H9 (cell line): ENCODE data around the gene ISM2. TPM values are rescaled to one million over a fixed set of nuclear protein-coding genes. Genes with fewer than 3 reads are reported as not detected.

ENCODE experiments used
- DNase-seq: peaks from one replicate; pipeline ENCODE4 v3.0.0-alpha.2; 2017
- H2AFZ ChIP-seq: one replicate; pipeline ENCODE4 v1.6.1; 2013; ENCODE audit warnings: mild to moderate bottlenecking, low read length, control low read depth, moderate library complexity
- H2AK5ac ChIP-seq: 2 replicates; pipeline ENCODE4 v1.6.1; 2013; ENCODE audit warnings: low read length, control low read depth, mixed read lengths; ENCODE audit not compliant: insufficient read length
- H2BK120ac ChIP-seq: one replicate; pipeline ENCODE4 v1.6.1; 2013; ENCODE audit warnings: low read depth, mild to moderate bottlenecking, low read length, control low read depth, inconsistent platforms; ENCODE audit not compliant: poor library complexity, severe bottlenecking
- H2BK12ac ChIP-seq: 2 replicates; pipeline ENCODE4 v1.6.1; 2013; ENCODE audit warnings: low read length, control low read depth, mixed read lengths, low read depth; ENCODE audit not compliant: insufficient read length
- H2BK15ac ChIP-seq: 2 replicates; pipeline ENCODE4 v1.6.1; 2013; ENCODE audit warnings: low read depth, low read length, control low read depth
- H2BK20ac ChIP-seq: one replicate; pipeline ENCODE4 v1.6.1; 2013; ENCODE audit warnings: low read depth, mild to moderate bottlenecking, low read length, control low read depth, inconsistent platforms; ENCODE audit not compliant: poor library complexity, severe bottlenecking
- H2BK5ac ChIP-seq: 2 replicates; pipeline ENCODE4 v1.6.1; 2013; ENCODE audit warnings: low read length, control low read depth, mixed read lengths; ENCODE audit not compliant: insufficient read length
- H3K14ac ChIP-seq: 2 replicates; pipeline ENCODE4 v1.6.1; 2013; ENCODE audit warnings: low read length, control low read depth; ENCODE audit not compliant: insufficient read depth
- H3K18ac ChIP-seq: 2 replicates; pipeline ENCODE4 v1.6.1; 2013; ENCODE audit warnings: low read depth, mild to moderate bottlenecking, mixed read lengths, low read length, control low read depth; ENCODE audit not compliant: insufficient read length
- H3K23ac ChIP-seq: 2 replicates; pipeline ENCODE4 v1.6.1; 2013; ENCODE audit warnings: low read length, control low read depth, mixed read lengths, low read depth; ENCODE audit not compliant: insufficient read length
- H3K23me2 ChIP-seq: 2 replicates; pipeline ENCODE4 v1.6.1; 2013; ENCODE audit warnings: low read depth, mild to moderate bottlenecking, mixed read lengths, low read length, control low read depth; ENCODE audit not compliant: insufficient read length, poor library complexity, severe bottlenecking
- H3K27ac ChIP-seq: 2 replicates; pipeline ENCODE4 v1.5.1; 2013; ENCODE audit warnings: low read length, control low read depth, mixed read lengths, low read depth; ENCODE audit not compliant: insufficient read length
- H3K27me3 ChIP-seq: 2 replicates; pipeline ENCODE4 v1.6.1; 2013; ENCODE audit warnings: low read length, control low read depth, inconsistent platforms; ENCODE audit not compliant: insufficient read depth
- H3K4ac ChIP-seq: 2 replicates; pipeline ENCODE4 v1.6.1; 2013; ENCODE audit warnings: low read depth, mild to moderate bottlenecking, control low read depth, inconsistent platforms, low read length, moderate library complexity
- H3K4me1 ChIP-seq: 2 replicates; pipeline ENCODE4 v1.6.1; 2013; ENCODE audit warnings: low read length, control low read depth, inconsistent platforms; ENCODE audit not compliant: insufficient read depth
- H3K4me2 ChIP-seq: 2 replicates; pipeline ENCODE4 v1.6.1; 2013; ENCODE audit warnings: low read length, control low read depth, mixed read lengths; ENCODE audit not compliant: insufficient read length, insufficient read depth
- H3K56ac ChIP-seq: 2 replicates; pipeline ENCODE4 v1.6.1; 2013; ENCODE audit warnings: low read depth, mild to moderate bottlenecking, mixed read lengths, low read length, control low read depth; ENCODE audit not compliant: insufficient read length
- H3K79me1 ChIP-seq: 2 replicates; pipeline ENCODE4 v1.6.1; 2013; ENCODE audit warnings: low read depth, mild to moderate bottlenecking, moderate library complexity, low read length, control low read depth, inconsistent platforms; ENCODE audit not compliant: insufficient read depth, poor library complexity, severe bottlenecking
- H3K79me2 ChIP-seq: 2 replicates; pipeline ENCODE4 v1.6.1; 2013; ENCODE audit warnings: low read length, control low read depth, inconsistent platforms; ENCODE audit not compliant: insufficient read depth
- H3K9ac ChIP-seq: 2 replicates; pipeline ENCODE4 v1.6.1; 2013; ENCODE audit warnings: low read length, control low read depth, mixed read lengths; ENCODE audit not compliant: insufficient read length; ENCODE audit errors: extremely low read depth
- H3K9me3 ChIP-seq: one replicate; pipeline ENCODE4 v1.6.1; 2013; ENCODE audit warnings: low read depth, low read length, inconsistent platforms; ENCODE audit not compliant: control insufficient read depth
- H3T11ph ChIP-seq: one replicate; pipeline ENCODE4 v1.6.1; 2013; ENCODE audit warnings: mild to moderate bottlenecking, low read length, control low read depth, inconsistent platforms
- H4K20me1 ChIP-seq: one replicate; pipeline ENCODE4 v1.6.1; 2013; ENCODE audit not compliant: control insufficient read depth, insufficient read length, insufficient read depth
- H4K5ac ChIP-seq: 2 replicates; pipeline ENCODE4 v1.6.1; 2013; ENCODE audit warnings: low read depth, mild to moderate bottlenecking, mixed read lengths, low read length, control low read depth; ENCODE audit not compliant: insufficient read length
- H4K8ac ChIP-seq: replicated peaks from 2 replicates; pipeline ENCODE4 v1.6.1; 2013; ENCODE audit warnings: low read length, control low read depth, mixed read lengths, low read depth; ENCODE audit not compliant: insufficient read length
- H4K91ac ChIP-seq: 2 replicates; pipeline ENCODE4 v1.6.1; 2013; ENCODE audit warnings: low read depth, mild to moderate bottlenecking, moderate library complexity, mixed read lengths, low read length, control low read depth; ENCODE audit not compliant: insufficient read length
- H3K27ac Mint-ChIP-seq, 3 experiments: 2 replicates in 2 of 3; 3 replicates in 1 of 3; pipeline ENCODE4 v1.8.0; 2020 to 2021; ENCODE audit warnings: mixed read lengths in 3 of 3, mild to moderate bottlenecking in 1 of 3, moderate library complexity in 1 of 3
- H3K27me3 Mint-ChIP-seq: 2 replicates; pipeline ENCODE4 v1.8.0; 2021; ENCODE audit warnings: low read depth, mild to moderate bottlenecking, moderate library complexity, mixed read lengths
- H3K36me3 Mint-ChIP-seq, 3 experiments: 2 replicates in 2 of 3; 3 replicates in 1 of 3; pipeline ENCODE4 v1.8.0; 2020 to 2021; ENCODE audit warnings: low read depth in 3 of 3, mixed read lengths in 3 of 3; ENCODE audit not compliant: insufficient read depth in 1 of 3
- H3K4me1 Mint-ChIP-seq, 2 experiments: 2 replicates each; pipeline ENCODE4 v1.8.0; 2020; ENCODE audit warnings: mixed read lengths in 2 of 2
- H3K4me3 Mint-ChIP-seq, 2 experiments: 2 replicates in 1 of 2; 3 replicates in 1 of 2; pipeline ENCODE4 v1.8.0; 2020 to 2021; ENCODE audit warnings: mild to moderate bottlenecking in 2 of 2, mixed read lengths in 2 of 2, moderate library complexity in 1 of 2
- H3K9me3 Mint-ChIP-seq, 2 experiments: 2 replicates in 1 of 2; 3 replicates in 1 of 2; pipeline ENCODE4 v1.8.0; 2020; ENCODE audit warnings: mild to moderate bottlenecking in 2 of 2, mixed read lengths in 2 of 2, moderate library complexity in 1 of 2
- CTCF ChIP-seq: fragments of 200-600 bp; sonication (generic); conservative IDR thresholded peaks from 3 replicates; pipeline ENCODE4 v1.8.0; 2021; ENCODE audit warnings: antibody characterized with exemption, mild to moderate bottlenecking
- WGBS: extraction: QIAGEN DNeasy Blood & Tissue Kit; methylation state at CpG from one replicate; pipeline ENCODE4 v1.1.7; 2013; ENCODE audit warnings: missing lambda C conversion rate, low lambda C conversion rate, mixed read lengths; ENCODE audit not compliant: insufficient read length; ENCODE audit errors: extremely low coverage; 5-methylcytosine and 5-hydroxymethylcytosine counted together
- total RNA-seq: library from RNA; stranded (reverse); gene quantifications from 2 replicates; pipeline ENCODE4 v1.2.1, GENCODE V29; 2021

Gene ISM2
- total RNA-seq, 1 experiment from 2014 or later: 0.39 TPM

GRCh38 chr14:77436042-77436441 lies 62.6 kb downstream of the ISM2 start:
- Histone ChIP-seq H3K4me2 (no peak overlapping the region), H4K20me1 (no peaks in the 10 kb centered on the region), H3K9ac (no peak overlapping the region), H3K56ac (no peak overlapping the region), H3K27me3 (no peaks in the 10 kb centered on the region), H2AK5ac (no peak overlapping the region), H4K91ac (no peak overlapping the region), H4K8ac (no peak overlapping the region), H3K79me2 (no peaks in the 10 kb centered on the region), H4K5ac (no peak overlapping the region), H3K23me2 (no peaks in the 10 kb centered on the region), H3K14ac (no peak overlapping the region), H3K18ac (no peak overlapping the region), H3K4ac (no peak overlapping the region), H2BK120ac (no peak overlapping the region), H2BK5ac (no peak overlapping the region), H3K4me1 (no peaks in the 10 kb centered on the region), H2BK20ac (no peak overlapping the region), H3K23ac (no peak overlapping the region), H3K79me1 (no peaks in the 10 kb centered on the region), H2AFZ (no peak overlapping the region), H3K27ac (no peak overlapping the region), H2BK15ac (no peak overlapping the region), H3T11ph (no peak overlapping the region), H2BK12ac (no peak overlapping the region), H3K9me3 (no peaks in the 10 kb centered on the region)
- no peak for TF ChIP-seq CTCF
- no peak for DNase-seq
- H3K4me3 Mint-ChIP-seq: no peak overlapping the region
- WGBS: no CpG with 5 or more reads among the region's 3 CpGs
- no peaks in the 10 kb centered on the region for H3K9me3 Mint-ChIP-seq
- H3K27ac Mint-ChIP-seq: no peak overlapping the region
- no peaks in the 10 kb centered on the region for H3K27me3 Mint-ChIP-seq
- H3K4me1 Mint-ChIP-seq: no peaks in the 10 kb centered on the region
- peaks cover 9 to 43% (median 33%) of the 10 kb centered on the region in 3 experiments for H3K36me3 Mint-ChIP-seq
